GM12891 (cell line): ENCODE data around the gene TARS1.

Experiments
- PAX5 ChIP-seq: IDR thresholded peaks from 2 replicates; pipeline ENCODE4 v1.6.1; 2011; ENCODE audit warnings: low read length, moderate library complexity, mild to moderate bottlenecking; ENCODE audit not compliant: insufficient read depth, severe bottlenecking
- POLR2A ChIP-seq: IDR thresholded peaks from 2 replicates; pipeline ENCODE4 v1.6.1; 2011; ENCODE audit warnings: low read depth, low read length, control low read depth
- POLR2AphosphoS5 ChIP-seq: IDR thresholded peaks from 2 replicates; pipeline ENCODE4 v1.6.1; 2011; ENCODE audit warnings: low read depth, low read length, control low read depth
- POU2F2 ChIP-seq: IDR thresholded peaks from 2 replicates; pipeline ENCODE4 v1.6.1; 2011; ENCODE audit warnings: low read depth, mild to moderate bottlenecking, control low read depth, low read length, moderate library complexity
- SPI1 ChIP-seq: IDR thresholded peaks from 2 replicates; pipeline ENCODE4 v1.6.1; 2011; ENCODE audit warnings: low read depth, low read length, control low read depth
- TAF1 ChIP-seq: IDR thresholded peaks from 2 replicates; pipeline ENCODE4 v1.6.1; 2011; ENCODE audit warnings: low read depth, low read length, control low read depth

GRCh38 chr5:33488558-33489355, 48.0 kb downstream of the TARS1 start:
- no peak for TF ChIP-seq TAF1
- TF ChIP-seq POLR2AphosphoS5: no peak
- TF ChIP-seq POLR2A: no peak
- TF ChIP-seq PAX5: no peak
- TF ChIP-seq POU2F2: no peak
- TF ChIP-seq SPI1: no peak
